ENCODE measurements around the gene HECTD1. TPM values are rescaled to one million over a fixed set of nuclear protein-coding genes. Genes with fewer than 3 reads are reported as not detected.
"Not testable (repeated sequence)": the region's sequence is repeated elsewhere in the genome, so short reads cannot be mapped to it uniquely, and the experiment has no call there.

HECTD1 gene
- 121 and 133 TPM in 2 replicates for total RNA-seq (2014; rRNA removed; shearing (Covaris generic))

DNA sequence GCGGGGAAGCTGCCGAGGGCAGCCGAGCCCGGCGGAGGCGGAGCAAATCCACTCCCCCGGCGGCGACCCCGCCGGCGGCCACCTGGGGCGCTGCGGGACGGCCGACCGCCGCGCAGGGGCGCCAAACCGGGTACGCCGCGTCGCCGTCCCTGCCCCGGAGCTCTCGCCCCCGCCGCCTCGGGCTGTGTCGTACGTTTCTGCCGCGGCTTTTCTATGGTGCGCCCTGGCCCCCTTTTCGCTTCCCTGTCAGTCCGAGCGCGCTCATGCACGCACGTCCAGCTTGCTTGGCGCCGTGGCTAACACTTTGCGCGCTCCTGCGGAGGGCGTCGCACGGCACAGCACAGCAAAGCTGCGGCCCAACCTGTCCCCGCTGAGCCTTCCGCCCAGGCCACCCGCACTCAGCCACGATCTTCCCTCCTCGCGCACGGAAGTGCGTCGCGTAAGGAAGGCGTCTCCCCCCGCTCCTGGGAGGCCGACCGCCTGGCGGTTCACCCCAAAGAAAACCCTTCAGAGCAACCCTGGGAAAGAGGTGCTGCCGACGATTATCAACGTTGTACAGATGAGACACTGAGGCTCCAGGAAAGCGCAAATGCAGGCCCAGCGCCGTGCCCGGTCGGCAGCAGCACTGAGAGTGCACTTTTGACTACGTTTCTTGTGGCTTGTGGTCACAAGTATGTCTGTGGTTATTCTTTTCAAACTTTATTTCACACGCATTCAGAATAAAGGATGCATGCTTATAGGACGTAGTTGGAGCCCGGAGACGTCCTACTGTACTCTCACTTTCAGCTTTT is at the start of gene HECTD1:
TSS of gene HECTD1 (minus strand) at position 39 of the 791 bp plus-strand sequence. CDS start 1,857 bp downstream, outside the sequence.
- peak; percentile 95 for DNase-seq (ENCODE audit: low read depth)

DNA sequence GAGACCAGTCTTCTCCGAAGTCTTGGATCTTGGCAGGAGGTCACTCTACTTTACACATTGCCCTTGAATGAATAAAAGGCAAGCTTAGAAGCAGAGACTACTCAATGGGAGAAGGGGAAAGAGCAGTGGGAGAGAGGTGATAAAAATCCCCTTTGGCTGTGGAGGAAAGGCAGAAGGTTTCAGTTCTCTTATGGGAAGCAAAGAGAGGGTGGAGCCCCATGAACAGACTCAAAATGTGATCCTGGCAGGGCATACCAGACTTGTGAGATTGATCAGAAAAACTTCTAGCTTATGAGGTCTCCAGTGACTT is 49.6 kb upstream of the HECTD1 start:
- no peak for DNase-seq (ENCODE audit: low read depth)

DNA sequence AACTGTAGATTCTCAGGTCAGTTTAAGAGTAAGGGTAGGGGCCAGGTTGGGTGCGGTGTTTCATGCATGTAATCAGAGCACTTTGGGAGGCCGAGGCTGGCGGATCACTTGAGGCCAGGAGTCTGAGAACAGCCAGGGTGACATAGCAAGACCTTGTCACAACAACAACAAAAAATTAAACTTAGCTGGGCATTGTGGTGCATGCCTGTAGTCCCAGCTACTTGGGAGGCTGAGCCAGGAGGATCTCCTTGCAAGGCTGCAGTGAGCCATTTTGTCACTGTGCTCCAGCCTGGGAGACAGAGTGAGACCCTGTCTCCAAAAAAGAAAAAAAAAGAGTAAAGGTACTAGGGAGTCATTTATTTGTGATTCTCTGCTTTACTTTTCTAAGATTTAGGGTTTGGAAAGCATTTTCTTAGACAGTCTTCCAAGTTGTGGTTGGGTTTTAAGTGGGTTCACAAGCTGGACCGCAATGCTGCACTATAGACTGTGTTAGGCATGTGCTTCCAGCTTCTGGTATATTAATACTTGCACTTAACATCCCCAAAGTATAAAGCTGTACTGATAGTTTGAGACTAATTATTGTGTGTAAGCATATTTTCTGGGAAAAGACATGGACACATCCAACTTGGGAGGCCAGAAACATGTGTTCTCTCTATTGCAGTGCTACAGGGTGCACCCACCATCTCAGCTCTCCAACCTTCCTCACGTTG is 49.1 kb upstream of the HECTD1 start:
- DNase-seq (ENCODE audit: low read depth), result no peak

DNA sequence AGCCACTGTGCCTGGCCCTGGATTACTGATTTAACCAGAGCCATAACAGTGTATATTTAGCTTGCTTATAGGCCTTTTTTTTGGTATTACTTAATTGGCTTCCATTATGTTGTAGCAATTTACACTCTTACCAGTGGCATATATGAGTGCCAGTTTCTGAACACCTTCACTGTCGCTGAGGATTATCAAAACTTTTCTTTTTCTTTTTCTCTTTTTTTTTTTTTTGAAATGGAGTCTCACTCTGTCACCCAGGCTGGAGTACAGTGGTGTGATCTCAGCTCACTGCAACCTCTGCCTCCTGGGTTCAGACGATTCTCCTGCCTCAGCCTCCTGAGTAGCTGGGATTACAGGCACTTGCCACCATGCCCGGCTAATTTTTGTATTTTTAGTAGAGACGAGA is 48.3 kb upstream of the HECTD1 start:
- DNase-seq (ENCODE audit: low read depth), result not testable (repeated sequence)

DNA sequence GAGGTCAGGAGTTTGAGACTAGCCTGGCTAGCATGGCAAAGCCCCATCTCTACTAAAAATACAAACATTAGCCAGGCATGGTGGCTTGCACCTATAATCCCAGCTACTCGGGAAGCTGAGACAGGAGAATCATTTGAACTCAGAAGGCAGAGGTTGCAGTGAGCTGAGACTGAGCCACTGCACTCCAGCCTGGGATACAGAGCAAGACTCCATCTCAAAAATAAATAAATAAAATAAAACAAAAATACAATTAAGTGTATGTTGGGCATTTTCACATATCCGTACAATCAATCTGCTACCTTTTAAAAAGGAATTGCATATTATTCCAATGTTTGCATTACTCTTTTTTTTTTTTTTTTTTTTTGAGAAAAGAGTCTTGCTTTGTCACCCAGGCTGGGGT is 47.7 kb upstream of the HECTD1 start:
- no peak for DNase-seq (ENCODE audit: low read depth)

DNA sequence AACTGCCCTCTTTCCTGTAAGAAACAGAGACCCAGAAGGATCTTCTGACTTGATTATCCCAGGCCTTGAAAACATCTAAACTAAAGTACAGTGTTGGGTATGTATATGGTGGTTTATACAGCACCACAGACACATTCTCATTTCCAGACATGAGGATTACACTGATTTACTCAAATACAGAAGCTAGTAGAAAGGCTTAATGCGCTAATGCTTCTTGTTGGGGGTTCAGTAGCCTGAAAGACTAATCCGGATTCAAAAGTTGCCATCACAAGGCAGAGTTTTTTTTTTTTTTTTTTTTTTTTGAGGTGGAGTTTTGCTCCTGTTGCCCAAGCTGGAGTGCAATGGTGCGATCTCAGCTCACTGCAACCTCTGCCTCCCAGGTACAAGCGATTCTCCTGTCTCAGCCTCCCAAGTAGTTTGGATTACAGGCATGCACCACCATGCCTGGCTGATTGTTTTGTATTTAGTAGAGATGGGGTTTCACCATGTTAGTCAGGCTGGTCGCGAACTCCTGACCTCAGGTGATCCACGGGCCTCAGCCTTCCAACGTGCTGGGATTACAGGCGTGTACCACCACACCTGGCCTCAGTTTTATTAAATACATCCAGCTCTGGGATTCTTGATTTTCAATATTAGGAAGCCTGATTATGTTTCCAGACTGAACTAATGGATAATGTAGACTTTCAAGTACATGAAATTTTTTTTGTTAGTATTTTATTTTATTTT is 46.3 kb upstream of the HECTD1 start:
- no peak for DNase-seq (ENCODE audit: low read depth)

DNA sequence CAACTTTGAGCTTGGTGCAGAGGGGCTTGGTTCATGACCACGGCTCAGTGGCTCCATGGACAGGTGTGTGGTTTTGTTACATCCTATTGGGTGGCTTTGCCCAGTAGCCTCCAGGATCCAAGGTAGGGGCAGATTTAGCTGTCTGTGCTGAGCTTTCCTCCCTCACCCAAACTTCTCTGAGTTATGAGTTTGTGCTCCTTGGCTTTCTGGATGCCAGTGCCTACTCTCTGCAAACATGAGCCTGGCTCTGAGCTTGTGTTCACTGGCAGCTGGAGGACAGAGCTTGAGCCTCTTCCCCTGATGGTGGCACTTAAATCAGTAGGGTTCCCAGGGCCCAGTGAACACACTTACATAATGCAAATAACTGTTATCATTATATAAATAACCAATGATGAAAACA is 45.3 kb upstream of the HECTD1 start:
- no peak for DNase-seq (ENCODE audit: low read depth)

DNA sequence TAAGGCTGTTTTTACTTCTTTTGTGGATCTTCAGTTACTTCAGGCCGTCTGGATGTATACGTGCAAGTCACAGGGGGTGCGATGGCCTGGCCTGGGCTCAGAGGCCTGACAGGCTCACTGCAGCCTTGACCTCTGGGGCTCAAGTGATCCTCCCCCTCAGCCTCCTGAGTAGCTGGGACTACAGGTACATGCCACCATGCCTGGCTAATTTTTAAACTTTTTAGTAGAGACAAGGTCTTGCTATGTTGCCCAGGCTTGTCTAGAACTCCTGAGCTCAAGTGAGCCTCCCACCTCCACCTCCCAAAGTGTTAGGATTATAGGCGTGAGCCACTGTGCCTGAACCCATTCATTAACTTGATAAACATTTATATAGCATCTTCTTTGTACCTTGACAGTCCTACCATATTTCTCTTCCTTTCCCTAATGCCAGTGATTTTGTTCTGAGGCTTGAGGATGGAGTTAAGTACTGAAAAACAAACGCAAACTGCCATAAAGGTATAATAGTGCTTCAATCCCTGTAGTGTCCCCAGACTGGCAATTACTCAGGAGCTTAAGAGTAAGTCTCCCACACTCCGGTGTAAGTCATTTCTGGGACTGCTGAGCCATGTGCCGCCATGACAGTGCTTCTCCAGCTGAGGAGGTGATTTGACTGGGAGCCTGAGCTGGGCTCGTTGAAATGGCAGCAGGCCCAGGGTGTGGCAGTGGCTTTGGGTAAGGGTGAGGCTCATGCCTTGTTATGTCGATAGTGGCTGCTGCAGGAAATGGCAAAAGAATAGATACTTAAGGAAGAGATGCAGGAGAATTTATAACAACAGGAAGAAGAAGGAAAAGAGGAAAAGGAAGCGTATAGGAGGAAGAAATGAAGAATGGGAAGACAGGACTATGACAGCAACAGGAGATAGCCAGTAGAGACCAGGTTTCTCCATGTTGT is 43.7 kb upstream of the HECTD1 start:
- no peak for DNase-seq (ENCODE audit: low read depth)

DNA sequence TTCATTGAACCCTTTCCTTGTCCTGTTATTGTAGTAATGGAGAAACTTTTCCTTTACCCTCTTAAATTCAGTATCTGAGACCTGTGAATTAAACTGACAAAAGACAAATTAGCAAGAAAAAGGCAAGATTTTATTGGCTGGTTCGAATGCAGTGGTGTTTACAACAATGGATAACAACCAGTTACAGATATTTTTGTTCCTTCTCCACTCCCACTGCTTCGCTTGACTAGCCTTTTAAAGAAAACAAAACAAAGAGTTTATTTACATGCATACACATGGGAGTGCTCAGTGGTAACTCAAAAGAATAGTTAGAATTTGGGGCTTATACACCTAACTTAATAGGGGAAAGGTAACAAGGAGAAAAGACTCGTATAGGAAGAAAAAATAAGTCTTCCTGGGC is 37.0 kb upstream of the HECTD1 start:
- no peak for DNase-seq (ENCODE audit: low read depth)

DNA sequence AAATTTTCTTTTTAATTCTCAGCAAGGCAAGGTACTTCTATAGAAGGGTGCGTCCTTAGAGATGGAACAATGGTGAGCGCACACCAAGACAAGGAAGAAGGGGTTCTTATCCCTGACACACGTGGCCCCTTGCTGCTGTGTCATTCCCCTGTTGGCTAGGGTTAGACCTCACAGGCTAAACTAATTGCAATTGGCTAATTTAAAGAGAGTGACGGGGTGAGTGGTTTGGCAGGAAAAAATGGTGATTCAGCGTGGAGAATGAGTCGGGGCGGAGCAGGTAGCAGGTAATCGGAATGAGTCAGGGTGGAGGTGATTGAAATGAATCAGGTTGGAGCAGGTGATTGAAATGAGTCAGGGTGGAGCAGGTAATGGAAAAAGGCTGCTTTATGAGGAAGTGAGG is 36.3 kb upstream of the HECTD1 start:
- peak; percentile 28 for DNase-seq (ENCODE audit: low read depth)

DNA sequence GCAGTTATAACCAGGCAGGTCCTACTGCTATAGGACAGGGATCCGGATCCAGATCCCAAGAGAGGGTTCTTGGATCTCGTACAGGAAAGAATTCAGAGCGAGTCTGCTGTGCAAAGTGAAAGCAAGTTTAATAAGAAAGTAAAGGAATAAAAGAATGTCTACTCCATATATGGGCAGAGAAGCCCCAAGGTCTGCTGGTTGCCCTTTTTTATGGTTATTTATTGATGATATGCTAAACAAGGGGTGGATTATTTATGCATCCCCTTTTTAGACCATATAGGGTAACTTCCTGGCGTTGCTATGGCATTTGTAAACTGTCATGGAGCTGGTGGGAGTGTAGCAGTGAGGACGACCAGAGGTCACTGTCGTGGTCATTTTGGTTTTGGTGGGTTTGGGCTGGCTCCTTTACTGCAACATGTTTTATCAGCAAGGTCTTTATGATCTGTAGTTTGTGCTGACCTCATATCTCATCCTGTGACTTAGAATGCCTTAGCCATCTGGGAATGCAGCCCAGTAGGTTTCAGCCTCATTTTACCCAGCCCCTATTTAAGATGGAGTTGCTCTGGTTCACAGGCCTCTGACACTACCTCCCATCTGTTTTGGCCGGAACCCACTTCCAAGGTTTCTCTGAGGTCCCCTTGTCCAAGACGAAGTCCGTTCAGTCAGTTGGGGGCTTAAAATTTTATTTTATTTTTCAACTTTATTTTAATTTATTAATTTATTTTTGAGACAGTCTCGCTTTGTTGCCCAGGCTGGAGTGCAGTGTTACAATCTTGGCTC is 34.8 kb upstream of the HECTD1 start:
- DNase-seq (ENCODE audit: low read depth), result peak; percentile 25

DNA sequence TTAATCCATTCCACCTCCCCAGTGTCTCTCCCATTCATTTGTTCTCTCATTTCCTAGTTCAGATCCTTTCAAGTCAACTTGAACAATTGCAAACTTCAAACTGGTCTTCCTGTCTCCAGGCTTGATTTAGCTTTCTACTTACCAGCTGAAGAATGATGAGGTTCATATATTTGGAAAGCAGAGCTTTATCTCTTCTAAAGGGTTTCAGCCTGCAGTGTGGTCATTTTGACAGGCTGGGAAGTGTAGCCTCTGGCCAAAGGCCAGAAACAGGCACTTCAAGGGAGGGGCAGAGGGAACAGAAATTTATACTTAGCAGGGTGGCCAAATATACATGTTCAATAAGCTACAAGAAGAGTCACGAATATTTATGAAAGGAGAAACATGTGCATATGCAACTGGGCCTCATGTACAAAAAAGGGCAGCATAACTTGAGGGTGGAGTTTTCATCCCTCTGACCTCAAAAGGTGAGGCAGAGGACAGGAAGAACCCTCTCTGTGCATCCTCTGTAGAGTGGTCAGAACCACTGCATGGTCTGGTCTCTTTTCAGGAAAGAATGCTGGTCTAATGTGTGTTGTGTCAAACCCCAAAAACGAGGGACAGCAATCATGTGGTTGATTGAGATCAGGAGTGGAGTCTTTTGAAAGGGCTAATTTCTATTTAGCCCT is 34.0 kb upstream of the HECTD1 start:
- no peak for DNase-seq (ENCODE audit: low read depth)

DNA sequence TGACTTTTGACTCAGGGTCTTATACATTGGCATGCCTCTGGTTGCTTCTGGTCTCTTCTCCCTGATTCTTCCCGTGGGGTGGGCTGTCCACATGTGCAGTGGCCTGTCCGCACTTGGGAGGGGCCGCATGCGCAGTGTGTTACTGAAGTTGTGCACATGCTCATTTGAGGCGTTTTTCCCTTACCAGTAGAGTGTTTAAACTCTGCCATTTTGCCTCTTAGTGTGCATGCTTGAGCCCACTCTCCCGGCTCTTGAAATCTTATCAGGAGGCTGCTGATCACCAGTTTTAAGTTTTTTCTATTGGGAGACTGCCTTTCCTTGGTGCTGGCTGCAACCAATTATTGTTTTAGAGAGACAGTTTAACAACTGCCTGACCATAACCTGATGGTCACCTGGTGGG is 32.1 kb upstream of the HECTD1 start:
- DNase-seq (ENCODE audit: low read depth), result no peak

DNA sequence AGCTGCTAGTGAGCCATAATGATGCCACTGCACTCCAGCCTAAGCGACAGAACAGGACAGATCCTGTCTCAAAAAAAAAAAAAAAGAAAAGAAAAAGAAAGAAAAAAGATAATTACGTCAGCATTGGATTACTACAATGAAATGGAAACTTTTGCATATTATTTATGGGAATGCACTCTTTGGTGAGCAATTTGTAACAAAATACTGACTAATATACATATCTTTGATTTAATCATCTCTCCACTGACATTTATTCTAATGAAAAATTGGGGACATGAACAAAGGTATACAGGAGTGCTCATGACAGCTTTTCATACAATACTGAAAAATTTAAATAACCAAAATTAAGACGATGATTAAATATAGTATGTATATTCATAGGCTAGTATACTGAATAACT is 27.9 kb upstream of the HECTD1 start:
- no peak for DNase-seq (ENCODE audit: low read depth)

DNA sequence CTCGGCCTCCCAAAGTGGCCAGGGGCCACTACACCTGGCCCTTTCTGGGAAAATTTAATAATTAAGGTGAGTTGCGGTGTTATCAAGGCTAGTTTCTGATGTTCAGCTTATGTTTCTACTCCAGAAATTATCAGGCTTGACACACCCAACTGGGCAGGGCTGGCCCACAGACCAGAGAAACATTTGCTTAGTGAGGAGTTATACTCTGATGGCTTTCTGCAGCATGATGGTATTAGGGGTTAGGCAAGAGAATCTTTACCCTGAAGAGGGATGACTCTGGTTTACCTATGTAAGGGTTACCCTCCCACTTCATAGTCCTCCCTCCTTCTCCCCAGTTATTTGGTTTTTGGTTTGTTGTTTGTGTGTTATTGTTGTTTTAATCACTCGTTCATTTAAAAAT is 24.5 kb upstream of the HECTD1 start:
- no peak for DNase-seq (ENCODE audit: low read depth)

DNA sequence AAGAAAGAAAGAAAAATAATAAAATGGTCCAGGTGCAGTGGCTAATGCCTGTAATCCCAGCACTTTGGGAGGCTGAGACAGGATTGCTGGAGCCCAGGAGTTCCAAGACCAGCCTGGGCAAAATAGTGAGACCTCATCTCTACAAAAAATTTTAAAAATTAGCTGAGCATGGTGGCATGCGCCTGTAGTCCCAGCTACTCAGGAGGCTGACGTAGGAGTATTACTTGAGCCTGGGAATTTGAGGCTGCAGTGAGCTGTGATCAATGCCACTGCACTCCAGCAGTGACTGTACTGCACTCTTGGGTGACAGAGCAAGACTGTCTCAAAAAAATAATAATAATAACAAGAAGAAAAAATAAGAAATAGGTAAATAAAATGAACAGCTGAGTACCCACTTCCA is 23.7 kb upstream of the HECTD1 start:
- not testable (repeated sequence) for DNase-seq (ENCODE audit: low read depth)

DNA sequence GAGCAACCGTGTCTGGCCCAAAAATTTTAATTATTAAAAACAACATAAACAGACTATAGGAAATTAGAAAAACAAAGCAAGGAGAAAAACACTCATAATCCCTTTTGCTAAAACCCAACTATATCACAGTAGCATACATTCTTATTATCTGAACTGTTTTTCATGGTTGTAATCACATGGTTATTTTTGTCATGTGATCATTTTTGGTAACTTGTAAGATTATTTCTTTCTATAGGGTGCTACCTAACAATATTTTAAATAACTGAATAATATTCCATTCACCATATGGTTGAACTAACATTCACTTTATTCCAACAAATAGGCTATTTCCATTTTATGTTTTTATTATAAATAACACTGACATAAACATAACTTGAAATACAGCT is 23.0 kb upstream of the HECTD1 start:
- no peak for DNase-seq (ENCODE audit: low read depth)

DNA sequence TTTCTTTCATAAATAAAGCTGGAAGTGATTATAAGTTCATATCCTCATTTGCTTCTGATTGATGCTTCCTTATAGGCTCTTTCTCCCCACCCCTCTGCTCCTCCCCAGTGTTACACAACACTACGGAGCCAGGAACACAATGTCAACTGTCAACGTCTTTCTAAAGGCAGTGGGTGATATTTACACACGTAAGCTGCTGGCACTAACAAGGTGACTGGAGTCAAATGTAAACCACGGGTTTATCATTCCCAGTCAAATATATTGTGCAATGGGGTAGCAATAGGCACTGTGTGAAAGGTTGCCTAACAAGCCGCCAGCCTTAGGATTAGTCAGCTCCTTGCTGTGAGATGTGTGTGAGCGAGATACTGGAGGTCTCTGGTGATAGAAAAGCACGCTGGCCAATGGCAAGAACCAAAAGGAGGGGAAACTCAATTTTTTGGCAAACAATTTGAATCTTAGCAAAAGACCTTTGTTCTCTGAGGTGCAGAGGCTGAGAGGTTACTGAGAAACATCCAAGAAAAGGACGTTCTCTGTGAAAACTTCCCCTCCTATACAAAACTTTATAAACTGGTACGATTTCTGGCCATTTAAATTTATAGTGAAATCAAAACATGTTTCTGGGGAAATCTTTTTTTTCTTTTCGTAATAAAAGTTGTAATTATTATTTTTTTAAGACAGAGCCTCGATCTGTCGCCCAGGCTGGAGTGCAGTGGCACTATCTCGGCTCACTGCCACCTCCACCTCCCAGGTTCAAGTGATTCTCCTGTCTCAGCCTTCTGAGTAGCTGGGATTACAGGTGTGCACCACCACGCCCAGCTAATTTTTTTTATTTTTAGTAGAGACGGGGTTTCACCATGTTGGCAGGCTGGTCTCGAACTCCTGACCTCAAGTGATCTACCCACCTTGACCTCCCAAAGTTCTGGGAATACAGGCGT is 22.3 kb upstream of the HECTD1 start:
- peak; percentile 95 for DNase-seq (ENCODE audit: low read depth)

DNA sequence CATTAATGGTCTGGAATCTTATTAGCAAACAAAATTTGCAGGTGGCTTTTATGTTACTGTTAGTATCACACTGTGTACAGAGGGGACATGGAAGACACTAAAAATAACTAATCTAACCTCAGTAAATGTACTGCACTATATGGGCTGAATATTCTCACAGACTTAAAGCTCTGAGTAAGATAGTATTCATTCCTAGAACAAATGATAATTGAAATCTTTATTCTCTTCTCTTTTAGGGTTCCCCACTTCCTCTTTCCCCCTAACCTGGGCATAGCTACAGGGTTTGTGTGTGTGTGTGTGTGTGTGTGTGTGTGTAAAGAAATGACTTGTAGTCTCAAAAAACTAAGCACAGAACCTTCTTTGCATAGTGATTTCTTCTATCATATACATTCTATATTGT is 21.4 kb upstream of the HECTD1 start:
- DNase-seq (ENCODE audit: low read depth), result no peak

All from Daoy (cell line).